ENCODE measurements around the gene DHX9.

DNA sequence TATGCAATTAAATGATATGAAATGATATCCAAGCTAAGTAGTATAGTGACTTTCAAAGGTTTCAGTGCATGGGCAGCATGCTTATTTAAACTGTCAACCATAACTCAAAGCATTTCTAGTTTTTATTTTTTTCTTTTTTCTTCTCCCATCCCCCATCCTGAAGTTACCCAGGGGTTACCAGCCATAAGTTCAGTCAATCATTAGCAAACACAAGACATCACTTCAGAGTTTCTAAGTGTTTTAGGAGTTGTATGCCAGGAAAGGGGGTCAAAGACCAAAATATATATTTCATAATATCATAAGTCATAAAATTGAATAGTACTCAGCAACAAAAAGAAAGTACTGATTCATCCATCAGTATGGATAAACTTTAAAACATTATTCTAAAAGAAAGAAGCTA, 28.7 kb downstream of the DHX9 start:
- TF ChIP-seq, protein P1, sequence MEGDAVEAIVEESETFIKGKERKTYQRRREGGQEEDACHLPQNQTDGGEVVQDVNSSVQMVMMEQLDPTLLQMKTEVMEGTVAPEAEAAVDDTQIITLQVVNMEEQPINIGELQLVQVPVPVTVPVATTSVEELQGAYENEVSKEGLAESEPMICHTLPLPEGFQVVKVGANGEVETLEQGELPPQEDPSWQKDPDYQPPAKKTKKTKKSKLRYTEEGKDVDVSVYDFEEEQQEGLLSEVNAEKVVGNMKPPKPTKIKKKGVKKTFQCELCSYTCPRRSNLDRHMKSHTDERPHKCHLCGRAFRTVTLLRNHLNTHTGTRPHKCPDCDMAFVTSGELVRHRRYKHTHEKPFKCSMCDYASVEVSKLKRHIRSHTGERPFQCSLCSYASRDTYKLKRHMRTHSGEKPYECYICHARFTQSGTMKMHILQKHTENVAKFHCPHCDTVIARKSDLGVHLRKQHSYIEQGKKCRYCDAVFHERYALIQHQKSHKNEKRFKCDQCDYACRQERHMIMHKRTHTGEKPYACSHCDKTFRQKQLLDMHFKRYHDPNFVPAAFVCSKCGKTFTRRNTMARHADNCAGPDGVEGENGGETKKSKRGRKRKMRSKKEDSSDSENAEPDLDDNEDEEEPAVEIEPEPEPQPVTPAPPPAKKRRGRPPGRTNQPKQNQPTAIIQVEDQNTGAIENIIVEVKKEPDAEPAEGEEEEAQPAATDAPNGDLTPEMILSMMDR (IDR thresholded peaks at IDR 0.05): no peak
- TF ChIP-seq POLR2A (IDR thresholded peaks at IDR 0.05): no peak
